Endodermal cell (in vitro differentiated cells): Measurements from ENCODE around the gene C15orf39. TPM values are rescaled to one million over a fixed set of nuclear protein-coding genes. Genes with fewer than 3 reads are reported as not detected.

Experiments
- total RNA-seq, 2 donors: library from RNA; stranded (reverse); fragmentation: NEBNext Ultra II Directional in 1 of 2; extraction: Animal tissue kit (Norgen Biotek cat#: 25700) in 1 of 2; gene quantifications; 2 replicates in 1 of 2; 3 replicates in 1 of 2; pipeline ENCODE4 v1.2.1, GENCODE V29; 2021

The C15orf39 gene
- total RNA-seq, 2 donors from 2014 or later, result 19.0 to 22.2 TPM

Other genes starting within 250 kb of the C15orf39 start
- 1 to 10 TPM; 4.6 to 9.9 TPM for gene RPP25, start 245.1 kb upstream of the C15orf39 start, total RNA-seq
- gene SCAMP5, start 206.3 kb upstream of the C15orf39 start, total RNA-seq, result 10 to 100 TPM; 21.9 to 33.5 TPM
- gene PPCDC, start 178.3 kb upstream of the C15orf39 start, total RNA-seq, result 10 to 100 TPM; 15.9 to 24.5 TPM
- gene GOLGA6C, start 56.5 kb downstream of the C15orf39 start, total RNA-seq, result not detected
- under 1 TPM; 0.11 to 0.24 TPM for gene GOLGA6D, start 81.0 kb downstream of the C15orf39 start, total RNA-seq
- 100 to 1,000 TPM; 153 to 156 TPM for gene COMMD4, start 134.2 kb downstream of the C15orf39 start, total RNA-seq
- gene NEIL1, start 145.2 kb downstream of the C15orf39 start, total RNA-seq, result 10 to 100 TPM; 20.2 to 25.7 TPM
- 100 to 1,000 TPM; 150 to 224 TPM for gene MAN2C1, start 166.7 kb downstream of the C15orf39 start, total RNA-seq
- 100 to 1,000 TPM; 119 to 123 TPM for gene SIN3A, start 249.8 kb downstream of the C15orf39 start, total RNA-seq